Spleen (tissue), 7 donors: ENCODE data around the gene SHC4.

ENCODE experiments used
- POLR2AphosphoS5 ChIP-seq, 3 donors: sonication (generic); formaldehyde crosslinking; IDR thresholded peaks; one replicate each; pipeline ENCODE4 v1.5.1; 2017; ENCODE audit warnings: antibody characterized with exemption in 3 of 3
- TF ChIP-seq, protein P1 (sequence below), 11 experiments: fragments of 200-600 bp in 7 of 11; fragments of 450-650 bp in 4 of 11; sonication (generic) in 4 of 11; IDR thresholded peaks in 8 of 11; conservative IDR thresholded peaks in 3 of 11; 1 replicate in 7 of 11; 2 replicates in 4 of 11; pipeline versions ENCODE4 v1.4.0 to v1.8.0; 2016 to 2021; ENCODE audit warnings: antibody characterized with exemption in 11 of 11, inconsistent platforms in 4 of 11, mild to moderate bottlenecking in 1 of 11
- donor health status: DM: no; HTN: no; CAD: no; lungs with moderate emphysema.
- donor health status: DM: no; HTN: no; CAD: no.
- donor health status: DM: no; HTN: no; CAD: no.

DNA sequence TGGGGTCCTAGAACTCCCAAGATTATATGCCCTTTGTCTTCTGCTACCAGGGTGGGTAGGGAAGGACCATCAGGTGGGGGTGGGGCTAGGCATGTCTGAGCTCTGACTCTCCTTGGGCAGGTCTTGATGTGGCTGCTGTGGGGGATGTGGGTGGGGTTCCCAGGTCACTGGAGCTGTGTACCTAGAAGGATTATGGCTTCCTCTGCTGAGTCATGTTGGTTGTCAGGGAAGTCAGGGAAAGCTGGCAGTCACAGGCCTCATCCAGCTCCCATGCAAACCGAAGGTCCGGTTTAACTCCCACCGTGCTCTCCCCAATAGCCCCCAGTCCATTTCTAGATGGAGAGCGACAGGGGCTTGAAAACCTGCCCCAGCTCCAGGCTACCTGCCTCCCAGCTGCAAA is 50.6 kb downstream of the SHC4 start:
- TF ChIP-seq, protein P1, sequence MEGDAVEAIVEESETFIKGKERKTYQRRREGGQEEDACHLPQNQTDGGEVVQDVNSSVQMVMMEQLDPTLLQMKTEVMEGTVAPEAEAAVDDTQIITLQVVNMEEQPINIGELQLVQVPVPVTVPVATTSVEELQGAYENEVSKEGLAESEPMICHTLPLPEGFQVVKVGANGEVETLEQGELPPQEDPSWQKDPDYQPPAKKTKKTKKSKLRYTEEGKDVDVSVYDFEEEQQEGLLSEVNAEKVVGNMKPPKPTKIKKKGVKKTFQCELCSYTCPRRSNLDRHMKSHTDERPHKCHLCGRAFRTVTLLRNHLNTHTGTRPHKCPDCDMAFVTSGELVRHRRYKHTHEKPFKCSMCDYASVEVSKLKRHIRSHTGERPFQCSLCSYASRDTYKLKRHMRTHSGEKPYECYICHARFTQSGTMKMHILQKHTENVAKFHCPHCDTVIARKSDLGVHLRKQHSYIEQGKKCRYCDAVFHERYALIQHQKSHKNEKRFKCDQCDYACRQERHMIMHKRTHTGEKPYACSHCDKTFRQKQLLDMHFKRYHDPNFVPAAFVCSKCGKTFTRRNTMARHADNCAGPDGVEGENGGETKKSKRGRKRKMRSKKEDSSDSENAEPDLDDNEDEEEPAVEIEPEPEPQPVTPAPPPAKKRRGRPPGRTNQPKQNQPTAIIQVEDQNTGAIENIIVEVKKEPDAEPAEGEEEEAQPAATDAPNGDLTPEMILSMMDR (IDR thresholded peaks at IDR 0.05 in 8 of 11, conservative IDR thresholded peaks at IDR 0.05 in 3 of 11), result no peak
- no peak for TF ChIP-seq POLR2AphosphoS5 (IDR thresholded peaks at IDR 0.05)
